BJ (cell line): ENCODE results near the gene OVAAL. TPM values are rescaled to one million over a fixed set of nuclear protein-coding genes. Genes with fewer than 3 reads are reported as not detected.

ENCODE experiments used
- CTCF ChIA-PET: fragments of 350-600 bp; formaldehyde crosslinking; extraction: SDS; loops from one replicate; lab custom pipeline; 2021; ENCODE audit warnings: antibody characterized with exemption, inconsistent platforms; lab: Yijun Ruan, JAX
- POLR2A ChIA-PET: fragments of 300-600 bp; sonication (Branson Sonifier 250); formaldehyde crosslinking; extraction: SDS; loops from one replicate; lab custom pipeline; 2021; ENCODE audit warnings: antibody characterized with exemption; lab: Charles Lee
- DNase-seq: peaks from one replicate; pipeline ENCODE4 v3.0.0-alpha.2; 2011; ENCODE audit warnings: low read depth
- H3K27me3 ChIP-seq: 2 replicates; pipeline ENCODE4 v1.6.0; 2011; ENCODE audit warnings: low read length; ENCODE audit not compliant: control insufficient read depth, insufficient read depth
- H3K36me3 ChIP-seq: 2 replicates; pipeline ENCODE4 v1.5.1; 2011; ENCODE audit warnings: low read length; ENCODE audit not compliant: control insufficient read depth, insufficient read depth
- H3K4me3 ChIP-seq: 2 replicates; pipeline ENCODE4 v1.5.1; 2011; ENCODE audit warnings: low read depth, mild to moderate bottlenecking, control low read depth, low read length
- polyA plus RNA-seq: library from polyadenylated mRNA; depleted of rRNA; stranded (reverse); fragments of >200 nt; gene quantifications from 2 replicates; pipeline ENCODE4 v1.2.3, GENCODE V29; 2011
- TF ChIP-seq, protein P1 (sequence below): IDR thresholded peaks from 2 replicates; pipeline ENCODE4 v1.5.1; 2011; ENCODE audit warnings: low read depth, mild to moderate bottlenecking, control low read depth, inconsistent platforms, low read length, moderate library complexity; ENCODE audit not compliant: insufficient read depth

Gene OVAAL
- polyA plus RNA-seq, 1 experiment, result not detected

DNA sequence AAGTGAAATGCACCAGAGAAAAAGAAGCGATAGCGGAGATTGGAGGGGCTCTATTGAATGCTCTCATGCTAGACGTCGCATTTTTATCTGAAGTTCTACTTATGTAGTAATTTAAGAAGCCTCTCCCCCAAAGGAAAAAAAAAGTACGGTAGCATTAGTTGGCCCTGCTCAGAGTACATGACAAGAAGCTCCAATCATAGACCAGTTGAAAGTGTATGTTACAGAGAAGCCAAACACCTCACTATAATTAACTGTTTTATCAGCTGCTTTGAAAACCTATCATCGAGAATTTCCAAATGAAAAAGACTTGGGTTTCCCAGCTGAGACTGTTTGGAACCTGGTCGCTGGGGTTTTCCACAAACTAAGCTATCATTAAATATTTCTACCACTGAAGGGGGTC, 19.6 kb upstream of the OVAAL start:
- Histone ChIP-seq H3K27me3 (no peaks in the 10 kb centered on the region), H3K36me3 (no peaks in the 10 kb centered on the region), H3K4me3 (no peak overlapping the region)
- ChIA-PET CTCF (interaction anchor here (1.1 to 3.0 kb wide), 2 partner anchors 323 to 325 kb away, joined by 3 to 7 read pairs; no protein-coding TSS in a partner anchor), POLR2A (no interaction called here)
- TF ChIP-seq, protein P1, sequence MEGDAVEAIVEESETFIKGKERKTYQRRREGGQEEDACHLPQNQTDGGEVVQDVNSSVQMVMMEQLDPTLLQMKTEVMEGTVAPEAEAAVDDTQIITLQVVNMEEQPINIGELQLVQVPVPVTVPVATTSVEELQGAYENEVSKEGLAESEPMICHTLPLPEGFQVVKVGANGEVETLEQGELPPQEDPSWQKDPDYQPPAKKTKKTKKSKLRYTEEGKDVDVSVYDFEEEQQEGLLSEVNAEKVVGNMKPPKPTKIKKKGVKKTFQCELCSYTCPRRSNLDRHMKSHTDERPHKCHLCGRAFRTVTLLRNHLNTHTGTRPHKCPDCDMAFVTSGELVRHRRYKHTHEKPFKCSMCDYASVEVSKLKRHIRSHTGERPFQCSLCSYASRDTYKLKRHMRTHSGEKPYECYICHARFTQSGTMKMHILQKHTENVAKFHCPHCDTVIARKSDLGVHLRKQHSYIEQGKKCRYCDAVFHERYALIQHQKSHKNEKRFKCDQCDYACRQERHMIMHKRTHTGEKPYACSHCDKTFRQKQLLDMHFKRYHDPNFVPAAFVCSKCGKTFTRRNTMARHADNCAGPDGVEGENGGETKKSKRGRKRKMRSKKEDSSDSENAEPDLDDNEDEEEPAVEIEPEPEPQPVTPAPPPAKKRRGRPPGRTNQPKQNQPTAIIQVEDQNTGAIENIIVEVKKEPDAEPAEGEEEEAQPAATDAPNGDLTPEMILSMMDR, result no peak
- DNase-seq, result no peak

DNA sequence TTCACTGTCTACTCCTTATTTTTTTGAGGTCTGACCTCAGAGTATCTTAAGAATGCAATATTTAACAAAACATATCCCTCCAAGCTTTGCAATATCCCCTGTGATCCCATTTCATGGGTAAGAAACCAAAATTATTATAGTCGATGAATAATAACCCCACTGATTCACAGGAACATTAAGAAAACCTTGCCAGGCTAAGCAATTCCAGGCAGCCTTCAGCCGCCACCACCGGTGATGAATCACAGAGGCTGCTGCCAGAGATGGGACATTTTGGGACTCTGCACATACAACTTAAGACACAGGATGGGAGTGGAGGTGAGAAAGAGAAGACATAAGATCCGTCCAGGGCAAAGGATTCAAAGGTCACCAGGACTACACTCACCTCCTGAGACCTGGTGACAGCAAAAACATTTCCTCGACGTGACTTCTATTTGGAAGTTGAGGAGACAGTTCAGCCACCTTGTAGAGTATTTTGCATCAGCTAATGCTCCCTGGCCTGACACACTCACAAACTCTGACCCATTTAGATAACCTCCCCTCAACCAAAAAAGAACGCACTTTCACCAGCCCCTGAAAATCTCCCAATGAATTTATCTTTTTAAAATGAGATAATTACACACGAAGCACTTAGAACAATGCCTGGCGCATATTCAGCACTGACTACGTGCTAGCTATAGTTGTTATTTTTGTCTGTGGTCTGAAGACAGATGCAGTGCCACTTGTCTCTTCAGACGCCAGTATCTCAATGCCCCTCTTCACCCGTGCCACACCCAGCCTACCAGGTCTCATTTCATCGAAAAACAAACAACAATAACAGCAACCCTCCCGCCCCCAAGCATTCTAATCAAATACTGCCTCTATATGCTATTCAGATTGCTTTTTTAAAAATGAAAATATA, 17.8 kb upstream of the OVAAL start:
- CTCF ChIA-PET, result interaction anchor here (1.4 to 3.0 kb wide), 2 partner anchors 10 to 323 kb away, joined by 4 to 7 read pairs; no protein-coding TSS in a partner anchor
- H3K36me3 ChIP-seq, result no peaks in the 10 kb centered on the region
- TF ChIP-seq, protein P1, result no peak
- H3K4me3 ChIP-seq, result no peak overlapping the region
- no peak for DNase-seq
- H3K27me3 ChIP-seq, result no peaks in the 10 kb centered on the region
- POLR2A ChIA-PET, result no interaction called here

DNA sequence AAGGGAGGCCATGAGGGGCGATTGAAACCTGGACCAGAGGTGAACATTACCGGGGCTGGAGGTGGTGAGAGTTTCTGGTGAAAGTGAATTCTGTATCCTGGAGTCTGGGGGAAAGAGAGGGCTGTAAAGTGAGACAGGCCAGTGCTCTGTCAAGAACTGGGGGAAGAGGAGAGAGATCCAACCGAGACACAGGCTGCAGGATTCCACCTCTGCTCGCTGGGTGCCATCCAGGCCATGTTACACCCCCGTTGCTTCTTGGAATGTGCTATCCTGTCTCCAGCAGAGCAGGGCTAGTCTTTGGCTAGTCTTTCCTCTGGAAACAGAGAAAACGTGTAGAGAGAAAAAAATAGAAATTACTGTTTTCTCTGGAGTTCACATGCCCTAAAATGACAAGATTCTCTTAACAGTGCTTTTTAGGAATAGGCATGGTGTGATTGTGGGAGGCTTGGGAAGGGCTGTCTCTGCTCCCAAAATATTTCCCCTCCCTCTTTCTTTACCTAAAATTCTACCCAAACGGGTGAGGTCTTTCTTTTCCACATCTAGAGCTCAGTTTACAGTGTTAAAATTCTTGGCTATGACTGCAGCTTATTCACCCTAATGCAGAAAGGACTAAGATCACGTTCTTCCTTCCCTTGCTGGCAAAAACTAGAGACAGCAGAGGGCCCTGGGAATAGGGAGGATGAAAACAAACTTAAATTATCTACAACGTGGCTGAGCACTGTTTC, 16.5 kb upstream of the OVAAL start:
- DNase-seq, result no peak
- POLR2A ChIA-PET, result interaction anchor here (0.7 kb wide), 1 partner anchor 9 kb away, joined by 3 read pairs; no protein-coding TSS in a partner anchor
- TF ChIP-seq, protein P1, result no peak

DNA sequence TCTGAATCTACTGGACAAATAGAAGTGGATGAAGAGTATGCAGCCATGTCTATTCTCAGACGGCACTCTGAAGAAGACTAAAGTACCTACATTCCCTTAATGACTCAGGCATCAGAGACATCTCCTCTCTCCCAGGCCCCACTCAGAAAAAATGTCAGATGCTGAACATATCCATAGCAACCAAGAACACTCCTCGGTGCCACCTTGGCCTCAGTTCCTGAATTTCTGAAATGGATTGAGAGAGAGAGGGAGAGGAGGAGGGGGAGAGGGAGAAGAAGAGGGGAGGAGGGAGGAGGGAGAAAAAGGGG, 16.0 kb upstream of the OVAAL start:
- TF ChIP-seq, protein P1, result no peak
- POLR2A ChIA-PET, result interaction anchor here (0.7 kb wide), 1 partner anchor 8 kb away, joined by 3 read pairs; no protein-coding TSS in a partner anchor
- DNase-seq, result no peak
- H3K27me3 ChIP-seq, result no peaks in the 10 kb centered on the region
- H3K4me3 ChIP-seq, result no peak overlapping the region
- H3K36me3 ChIP-seq, result no peaks in the 10 kb centered on the region
- CTCF ChIA-PET, result no interaction called here

More for the DNA sequence above, 16.5 kb upstream of the OVAAL start:
- no peak overlapping the region for H3K4me3 ChIP-seq
- CTCF ChIA-PET, result no interaction called here
- H3K36me3 ChIP-seq, result no peaks in the 10 kb centered on the region
- H3K27me3 ChIP-seq, result no peaks in the 10 kb centered on the region

DNA sequence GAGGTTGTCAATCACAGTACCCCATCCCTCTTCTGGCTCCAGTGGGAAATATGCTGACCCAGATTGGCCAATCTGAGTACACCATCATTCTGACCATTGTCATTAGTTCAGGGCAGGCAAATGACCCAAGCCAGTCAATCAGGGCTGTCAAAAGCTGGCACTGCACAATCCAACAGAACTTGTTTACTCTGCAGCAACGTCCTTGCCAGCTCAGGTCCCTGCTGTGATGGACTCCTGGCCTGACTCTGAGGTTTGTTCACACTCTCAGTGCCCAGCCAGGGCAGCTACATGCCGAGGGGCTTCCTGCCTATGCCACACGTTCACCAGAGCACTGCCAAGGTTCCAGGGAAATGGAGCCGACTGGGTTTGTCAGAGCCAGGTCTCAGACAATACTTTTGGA, 14.7 kb upstream of the OVAAL start:
- DNase-seq, result no peak
- H3K27me3 ChIP-seq, result no peaks in the 10 kb centered on the region
- CTCF ChIA-PET, result interaction anchor here (0.9 to 1.2 kb wide), 3 partner anchors 66 to 319 kb away, joined by 3 to 4 read pairs (median 3); no protein-coding TSS in a partner anchor
- TF ChIP-seq, protein P1, result no peak
- POLR2A ChIA-PET, result no interaction called here
- H3K36me3 ChIP-seq, result no peaks in the 10 kb centered on the region
- no peak overlapping the region for H3K4me3 ChIP-seq
